ENCODE results near the gene SEMA3G. TPM values are rescaled to one million over a fixed set of nuclear protein-coding genes. Genes with fewer than 3 reads are reported as not detected.

Gene SEMA3G
- total and polyA plus RNA-seq, 11 donors = 11.4 to 29.0 (median 14.4) TPM

- Histone ChIP-seq H3K27ac (peak overlapping the region in 11 of 12 donors; percentile 14 to 99 (median 93)), H3K4me3 (no peak overlapping the region), H3K27me3 (no peaks in the 10 kb centered on the region), H3K9me3 (no peaks in the 10 kb centered on the region), H3K36me3 (peaks cover 0 to 22% (median 2%) of the 10 kb centered on the region in 9 donors), H3K4me1 (peaks cover 0 to 49% (median 15%) of the 10 kb centered on the region in 12 donors)
- DNase-seq (peak in 3 of 5 donors; percentile 29 to 50 (median 39)), ATAC-seq (peak in 3 of 4 donors; percentile 0 to 1 (median 1))
- 45 to 59% (median 49%) methylated on average over 12 of the region's 12 CpGs for WGBS, 4 donors
- intact Hi-C loops (cut with DNase I) = loop anchor here in 8 of 10 donors (1.0 to 2.0 kb wide), 3 partner anchors 17 to 19 kb away; no protein-coding TSS in a partner anchor
- TF ChIP-seq, protein P1, sequence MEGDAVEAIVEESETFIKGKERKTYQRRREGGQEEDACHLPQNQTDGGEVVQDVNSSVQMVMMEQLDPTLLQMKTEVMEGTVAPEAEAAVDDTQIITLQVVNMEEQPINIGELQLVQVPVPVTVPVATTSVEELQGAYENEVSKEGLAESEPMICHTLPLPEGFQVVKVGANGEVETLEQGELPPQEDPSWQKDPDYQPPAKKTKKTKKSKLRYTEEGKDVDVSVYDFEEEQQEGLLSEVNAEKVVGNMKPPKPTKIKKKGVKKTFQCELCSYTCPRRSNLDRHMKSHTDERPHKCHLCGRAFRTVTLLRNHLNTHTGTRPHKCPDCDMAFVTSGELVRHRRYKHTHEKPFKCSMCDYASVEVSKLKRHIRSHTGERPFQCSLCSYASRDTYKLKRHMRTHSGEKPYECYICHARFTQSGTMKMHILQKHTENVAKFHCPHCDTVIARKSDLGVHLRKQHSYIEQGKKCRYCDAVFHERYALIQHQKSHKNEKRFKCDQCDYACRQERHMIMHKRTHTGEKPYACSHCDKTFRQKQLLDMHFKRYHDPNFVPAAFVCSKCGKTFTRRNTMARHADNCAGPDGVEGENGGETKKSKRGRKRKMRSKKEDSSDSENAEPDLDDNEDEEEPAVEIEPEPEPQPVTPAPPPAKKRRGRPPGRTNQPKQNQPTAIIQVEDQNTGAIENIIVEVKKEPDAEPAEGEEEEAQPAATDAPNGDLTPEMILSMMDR (IDR thresholded peaks at IDR 0.05) = no peak
- no peak for TF ChIP-seq POLR2A (IDR thresholded peaks at IDR 0.05)
Measured at GRCh38 chr3:52447512-52448355, 2.8 kb upstream of the SEMA3G start.

- Histone ChIP-seq H3K36me3 (peaks cover 0 to 18% (median 2%) of the 10 kb centered on the region in 9 donors), H3K27ac (peak overlapping the region in 9 of 12 donors; percentile 5 to 94 (median 57)), H3K27me3 (no peaks in the 10 kb centered on the region), H3K4me1 (peaks cover 0 to 49% (median 15%) of the 10 kb centered on the region in 12 donors), H3K9me3 (no peaks in the 10 kb centered on the region), H3K4me3 (no peak overlapping the region)
- WGBS, 4 donors = 24 to 37% (median 31%) methylated on average over 9 to 13 of the region's 13 CpGs
- peak in 4 of 5 donors; percentile 60 to 72 (median 70) for DNase-seq
- intact Hi-C loops (cut with DNase I) = loop anchor here in 9 of 10 donors (1.0 to 2.0 kb wide), 4 partner anchors 16 to 19 kb away; no protein-coding TSS in a partner anchor
- TF ChIP-seq POLR2A (IDR thresholded peaks at IDR 0.05) = peak in 1 of 2 donors; percentile 16
- TF ChIP-seq, protein P1 (IDR thresholded peaks at IDR 0.05) = peak in 11 of 12 donors; percentile 99 to 100 (median 100)
- ATAC-seq = peak in 3 of 4 donors; percentile 7 to 37 (median 23)
Measured at GRCh38 chr3:52446631-52447511, 2.0 kb upstream of the SEMA3G start.

DNA sequence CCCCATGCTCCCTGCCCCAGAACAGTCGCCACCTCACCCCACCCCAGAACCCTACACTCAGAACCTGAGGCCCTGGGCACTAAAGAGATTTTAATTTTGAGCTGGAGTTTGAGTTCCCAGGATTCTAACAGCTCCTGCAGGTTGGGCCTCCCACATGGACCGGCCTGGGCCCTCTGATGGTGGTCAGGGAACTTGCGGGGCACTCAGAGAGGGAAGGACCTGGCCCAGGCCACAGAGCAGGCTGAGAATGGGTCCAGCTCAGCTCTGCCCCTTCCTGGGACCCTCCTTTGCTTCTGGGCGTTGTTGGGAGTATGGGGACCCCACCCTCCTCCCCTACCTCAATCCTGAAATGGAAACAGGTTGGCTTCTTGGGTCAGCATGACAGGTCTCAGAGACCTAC, 1.1 kb upstream of the SEMA3G start:
- 89 to 100% (median 94%) methylated on average over 1 to 4 of the region's 4 CpGs for WGBS, 4 donors
- TF ChIP-seq POLR2A (IDR thresholded peaks at IDR 0.05) = no peak
- TF ChIP-seq, protein P1 (IDR thresholded peaks at IDR 0.05) = no peak
- ATAC-seq = no peak
- Histone ChIP-seq H3K4me3 (no peak overlapping the region), H3K27me3 (no peaks in the 10 kb centered on the region), H3K4me1 (peaks cover 0 to 49% (median 15%) of the 10 kb centered on the region in 12 donors), H3K27ac (peak overlapping the region in 9 of 12 donors; percentile 4 to 64 (median 45)), H3K36me3 (peaks cover 0 to 9% (median 0%) of the 10 kb centered on the region in 9 donors), H3K9me3 (no peaks in the 10 kb centered on the region)
- intact Hi-C loops (cut with DNase I) = loop anchor here in 3 of 10 donors (1.0 to 2.0 kb wide), 3 partner anchors 15 to 17 kb away; no protein-coding TSS in a partner anchor
- peak in 2 of 5 donors; percentile 26 to 56 for DNase-seq

All from heart left ventricle (tissue), 16 donors.